Upper lobe of left lung (tissue), 4 donors: ENCODE measurements around the gene GFPT2.

ENCODE experiments used
- EP300 ChIP-seq, 4 donors: sonication (generic); formaldehyde crosslinking; IDR thresholded peaks; one replicate each; pipeline ENCODE4 v1.5.1; 2017; ENCODE audit warnings: antibody characterized with exemption in 4 of 4, control low read depth in 2 of 4
- POLR2A ChIP-seq, 4 donors: fragments of 450-650 bp; IDR thresholded peaks; one replicate each; pipeline ENCODE4 v1.5.1; 2016 to 2017; ENCODE audit warnings: antibody characterized with exemption in 4 of 4, mild to moderate bottlenecking in 2 of 4
- POLR2AphosphoS5 ChIP-seq, 2 donors: sonication (generic); formaldehyde crosslinking; IDR thresholded peaks; one replicate each; pipeline ENCODE4 v1.5.1; 2017; ENCODE audit warnings: antibody characterized with exemption in 2 of 2
- TF ChIP-seq, protein P1 (sequence below), 6 experiments: fragments of 450-650 bp in 4 of 6; fragments of 200-600 bp in 2 of 6; sonication (generic) in 2 of 6; IDR thresholded peaks; one replicate each; pipeline ENCODE4 v1.5.1; 2016 to 2019; ENCODE audit warnings: antibody characterized with exemption in 6 of 6

- TF ChIP-seq POLR2A (IDR thresholded peaks at IDR 0.05) (no peak), POLR2AphosphoS5 (IDR thresholded peaks at IDR 0.05) (no peak), EP300 (IDR thresholded peaks at IDR 0.05) (no peak)
- TF ChIP-seq, protein P1, sequence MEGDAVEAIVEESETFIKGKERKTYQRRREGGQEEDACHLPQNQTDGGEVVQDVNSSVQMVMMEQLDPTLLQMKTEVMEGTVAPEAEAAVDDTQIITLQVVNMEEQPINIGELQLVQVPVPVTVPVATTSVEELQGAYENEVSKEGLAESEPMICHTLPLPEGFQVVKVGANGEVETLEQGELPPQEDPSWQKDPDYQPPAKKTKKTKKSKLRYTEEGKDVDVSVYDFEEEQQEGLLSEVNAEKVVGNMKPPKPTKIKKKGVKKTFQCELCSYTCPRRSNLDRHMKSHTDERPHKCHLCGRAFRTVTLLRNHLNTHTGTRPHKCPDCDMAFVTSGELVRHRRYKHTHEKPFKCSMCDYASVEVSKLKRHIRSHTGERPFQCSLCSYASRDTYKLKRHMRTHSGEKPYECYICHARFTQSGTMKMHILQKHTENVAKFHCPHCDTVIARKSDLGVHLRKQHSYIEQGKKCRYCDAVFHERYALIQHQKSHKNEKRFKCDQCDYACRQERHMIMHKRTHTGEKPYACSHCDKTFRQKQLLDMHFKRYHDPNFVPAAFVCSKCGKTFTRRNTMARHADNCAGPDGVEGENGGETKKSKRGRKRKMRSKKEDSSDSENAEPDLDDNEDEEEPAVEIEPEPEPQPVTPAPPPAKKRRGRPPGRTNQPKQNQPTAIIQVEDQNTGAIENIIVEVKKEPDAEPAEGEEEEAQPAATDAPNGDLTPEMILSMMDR (IDR thresholded peaks at IDR 0.05): no peak
Observed at GRCh38 chr5:180370861-180371641, 17.9 kb upstream of the GFPT2 start.
